ENCODE measurements around the gene NRIP3.
"Not testable (repeated sequence)": the region's sequence is repeated elsewhere in the genome, so short reads cannot be mapped to it uniquely, and the experiment has no call there.

The NRIP3 gene

DNA sequence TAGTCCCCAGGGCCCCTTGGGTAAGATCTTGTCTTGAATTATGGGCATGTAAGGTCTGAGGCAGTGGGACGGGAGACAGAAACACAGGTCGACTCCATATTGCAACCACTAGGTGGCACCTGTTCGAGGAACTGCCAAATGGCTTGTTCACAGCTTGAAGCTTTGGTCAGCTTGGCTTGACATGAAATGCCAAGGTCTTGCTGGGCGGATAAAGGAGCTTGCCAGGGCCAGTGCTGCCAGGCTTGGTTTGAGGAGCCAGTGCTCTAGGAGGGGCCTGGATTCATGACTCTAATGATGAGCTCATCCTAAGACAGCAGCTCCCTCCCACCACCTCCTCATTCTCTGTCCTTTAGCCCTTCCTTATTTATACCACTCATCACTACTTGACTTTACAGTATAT lies 11.9 kb upstream of the NRIP3 start:
- no peak for TF ChIP-seq ISL1 (CRISPR knock-in tag; IDR thresholded peaks at IDR 0.05)
- no peak for TF ChIP-seq ZFP30 (CRISPR knock-in tag; IDR thresholded peaks at IDR 0.05)
- TF ChIP-seq TCF4 (CRISPR knock-in tag; IDR thresholded peaks at IDR 0.05; ENCODE audit: borderline replicate concordance) = no peak
- no peak for TF ChIP-seq SNAI2 (CRISPR knock-in tag; IDR thresholded peaks at IDR 0.05)
- TF ChIP-seq, protein P1, sequence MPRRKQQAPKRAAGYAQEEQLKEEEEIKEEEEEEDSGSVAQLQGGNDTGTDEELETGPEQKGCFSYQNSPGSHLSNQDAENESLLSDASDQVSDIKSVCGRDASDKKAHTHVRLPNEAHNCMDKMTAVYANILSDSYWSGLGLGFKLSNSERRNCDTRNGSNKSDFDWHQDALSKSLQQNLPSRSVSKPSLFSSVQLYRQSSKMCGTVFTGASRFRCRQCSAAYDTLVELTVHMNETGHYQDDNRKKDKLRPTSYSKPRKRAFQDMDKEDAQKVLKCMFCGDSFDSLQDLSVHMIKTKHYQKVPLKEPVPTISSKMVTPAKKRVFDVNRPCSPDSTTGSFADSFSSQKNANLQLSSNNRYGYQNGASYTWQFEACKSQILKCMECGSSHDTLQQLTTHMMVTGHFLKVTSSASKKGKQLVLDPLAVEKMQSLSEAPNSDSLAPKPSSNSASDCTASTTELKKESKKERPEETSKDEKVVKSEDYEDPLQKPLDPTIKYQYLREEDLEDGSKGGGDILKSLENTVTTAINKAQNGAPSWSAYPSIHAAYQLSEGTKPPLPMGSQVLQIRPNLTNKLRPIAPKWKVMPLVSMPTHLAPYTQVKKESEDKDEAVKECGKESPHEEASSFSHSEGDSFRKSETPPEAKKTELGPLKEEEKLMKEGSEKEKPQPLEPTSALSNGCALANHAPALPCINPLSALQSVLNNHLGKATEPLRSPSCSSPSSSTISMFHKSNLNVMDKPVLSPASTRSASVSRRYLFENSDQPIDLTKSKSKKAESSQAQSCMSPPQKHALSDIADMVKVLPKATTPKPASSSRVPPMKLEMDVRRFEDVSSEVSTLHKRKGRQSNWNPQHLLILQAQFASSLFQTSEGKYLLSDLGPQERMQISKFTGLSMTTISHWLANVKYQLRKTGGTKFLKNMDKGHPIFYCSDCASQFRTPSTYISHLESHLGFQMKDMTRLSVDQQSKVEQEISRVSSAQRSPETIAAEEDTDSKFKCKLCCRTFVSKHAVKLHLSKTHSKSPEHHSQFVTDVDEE (CRISPR knock-in tag; IDR thresholded peaks at IDR 0.05) = no peak
- TF ChIP-seq OSR1 (CRISPR knock-in tag; IDR thresholded peaks at IDR 0.05) = no peak
- TF ChIP-seq ZNF70 (CRISPR knock-in tag; IDR thresholded peaks at IDR 0.05) = no peak
- TF ChIP-seq, protein P2, sequence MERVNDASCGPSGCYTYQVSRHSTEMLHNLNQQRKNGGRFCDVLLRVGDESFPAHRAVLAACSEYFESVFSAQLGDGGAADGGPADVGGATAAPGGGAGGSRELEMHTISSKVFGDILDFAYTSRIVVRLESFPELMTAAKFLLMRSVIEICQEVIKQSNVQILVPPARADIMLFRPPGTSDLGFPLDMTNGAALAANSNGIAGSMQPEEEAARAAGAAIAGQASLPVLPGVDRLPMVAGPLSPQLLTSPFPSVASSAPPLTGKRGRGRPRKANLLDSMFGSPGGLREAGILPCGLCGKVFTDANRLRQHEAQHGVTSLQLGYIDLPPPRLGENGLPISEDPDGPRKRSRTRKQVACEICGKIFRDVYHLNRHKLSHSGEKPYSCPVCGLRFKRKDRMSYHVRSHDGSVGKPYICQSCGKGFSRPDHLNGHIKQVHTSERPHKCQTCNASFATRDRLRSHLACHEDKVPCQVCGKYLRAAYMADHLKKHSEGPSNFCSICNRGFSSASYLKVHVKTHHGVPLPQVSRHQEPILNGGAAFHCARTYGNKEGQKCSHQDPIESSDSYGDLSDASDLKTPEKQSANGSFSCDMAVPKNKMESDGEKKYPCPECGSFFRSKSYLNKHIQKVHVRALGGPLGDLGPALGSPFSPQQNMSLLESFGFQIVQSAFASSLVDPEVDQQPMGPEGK (CRISPR knock-in tag; IDR thresholded peaks at IDR 0.05; ENCODE audit: borderline replicate concordance) = no peak
- TF ChIP-seq ZC3H10 (CRISPR knock-in tag; IDR thresholded peaks at IDR 0.05) = no peak
- TF ChIP-seq, protein P3, sequence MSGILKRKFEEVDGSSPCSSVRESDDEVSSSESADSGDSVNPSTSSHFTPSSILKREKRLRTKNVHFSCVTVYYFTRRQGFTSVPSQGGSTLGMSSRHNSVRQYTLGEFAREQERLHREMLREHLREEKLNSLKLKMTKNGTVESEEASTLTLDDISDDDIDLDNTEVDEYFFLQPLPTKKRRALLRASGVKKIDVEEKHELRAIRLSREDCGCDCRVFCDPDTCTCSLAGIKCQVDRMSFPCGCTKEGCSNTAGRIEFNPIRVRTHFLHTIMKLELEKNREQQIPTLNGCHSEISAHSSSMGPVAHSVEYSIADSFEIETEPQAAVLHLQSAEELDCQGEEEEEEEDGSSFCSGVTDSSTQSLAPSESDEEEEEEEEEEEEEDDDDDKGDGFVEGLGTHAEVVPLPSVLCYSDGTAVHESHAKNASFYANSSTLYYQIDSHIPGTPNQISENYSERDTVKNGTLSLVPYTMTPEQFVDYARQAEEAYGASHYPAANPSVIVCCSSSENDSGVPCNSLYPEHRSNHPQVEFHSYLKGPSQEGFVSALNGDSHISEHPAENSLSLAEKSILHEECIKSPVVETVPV (CRISPR knock-in tag; IDR thresholded peaks at IDR 0.05) = no peak
- no peak for TF ChIP-seq ZNF8 (CRISPR knock-in tag; IDR thresholded peaks at IDR 0.05)
- peak; percentile 97 for ATAC-seq

DNA sequence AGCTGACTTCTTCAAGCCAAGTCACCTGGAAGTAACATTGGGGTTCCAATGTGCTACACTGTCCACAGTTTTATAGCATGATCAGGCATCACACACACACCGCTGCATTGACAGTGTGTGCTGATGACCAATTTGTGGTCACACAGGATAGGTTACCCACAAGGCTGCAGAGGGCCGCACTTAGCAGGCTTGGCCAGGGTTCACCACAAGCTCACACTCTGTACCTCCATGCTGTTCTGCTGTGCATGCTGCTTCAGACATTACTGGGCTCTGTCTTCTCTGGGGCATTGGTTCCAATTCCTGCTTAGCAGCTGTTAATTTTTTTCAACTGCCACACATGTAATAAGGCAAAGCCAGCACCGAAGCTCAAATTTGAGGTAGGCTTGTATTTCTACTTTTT lies 11.0 kb upstream of the NRIP3 start:
- TF ChIP-seq ARNTL (CRISPR knock-in tag; IDR thresholded peaks at IDR 0.05; ENCODE audit: borderline replicate concordance, low read depth) (no peak), ZNF565 (CRISPR knock-in tag; conservative IDR thresholded peaks at IDR 0.05; ENCODE audit: low read depth) (no peak)
- TF ChIP-seq, protein P4, sequence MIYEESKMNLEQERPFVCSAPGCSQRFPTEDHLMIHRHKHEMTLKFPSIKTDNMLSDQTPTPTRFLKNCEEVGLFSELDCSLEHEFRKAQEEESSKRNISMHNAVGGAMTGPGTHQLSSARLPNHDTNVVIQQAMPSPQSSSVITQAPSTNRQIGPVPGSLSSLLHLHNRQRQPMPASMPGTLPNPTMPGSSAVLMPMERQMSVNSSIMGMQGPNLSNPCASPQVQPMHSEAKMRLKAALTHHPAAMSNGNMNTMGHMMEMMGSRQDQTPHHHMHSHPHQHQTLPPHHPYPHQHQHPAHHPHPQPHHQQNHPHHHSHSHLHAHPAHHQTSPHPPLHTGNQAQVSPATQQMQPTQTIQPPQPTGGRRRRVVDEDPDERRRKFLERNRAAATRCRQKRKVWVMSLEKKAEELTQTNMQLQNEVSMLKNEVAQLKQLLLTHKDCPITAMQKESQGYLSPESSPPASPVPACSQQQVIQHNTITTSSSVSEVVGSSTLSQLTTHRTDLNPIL (CRISPR knock-in tag; IDR thresholded peaks at IDR 0.05; ENCODE audit: low read depth) = no peak
- TF ChIP-seq, protein P3 (CRISPR knock-in tag; IDR thresholded peaks at IDR 0.05) = no peak
- ATAC-seq = no peak

DNA sequence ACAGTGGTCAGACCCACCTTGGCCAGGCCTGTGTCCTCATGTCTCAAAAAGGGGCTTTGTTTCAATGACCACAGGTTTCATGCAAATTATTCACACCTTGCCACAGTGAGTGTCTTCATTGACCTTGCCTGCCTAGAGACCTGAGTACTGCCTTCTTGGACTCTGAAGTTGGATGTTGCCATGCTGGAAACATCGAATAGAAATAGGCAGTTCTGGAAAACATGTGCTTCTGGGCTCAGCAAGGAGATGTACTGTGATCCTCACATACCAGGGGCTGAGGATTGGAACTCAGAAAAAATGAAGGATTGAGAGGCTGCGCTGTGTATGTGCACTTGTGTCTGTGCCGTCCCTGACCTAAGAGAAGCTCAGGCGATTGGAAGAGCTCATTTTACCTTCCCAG lies 9.6 kb upstream of the NRIP3 start:
- no peak for ATAC-seq
- TF ChIP-seq ZFP30 (CRISPR knock-in tag; IDR thresholded peaks at IDR 0.05) = no peak
- no peak for TF ChIP-seq RARB (CRISPR knock-in tag; IDR thresholded peaks at IDR 0.05)
- no peak for TF ChIP-seq CSDC2 (CRISPR knock-in tag; IDR thresholded peaks at IDR 0.05)

DNA sequence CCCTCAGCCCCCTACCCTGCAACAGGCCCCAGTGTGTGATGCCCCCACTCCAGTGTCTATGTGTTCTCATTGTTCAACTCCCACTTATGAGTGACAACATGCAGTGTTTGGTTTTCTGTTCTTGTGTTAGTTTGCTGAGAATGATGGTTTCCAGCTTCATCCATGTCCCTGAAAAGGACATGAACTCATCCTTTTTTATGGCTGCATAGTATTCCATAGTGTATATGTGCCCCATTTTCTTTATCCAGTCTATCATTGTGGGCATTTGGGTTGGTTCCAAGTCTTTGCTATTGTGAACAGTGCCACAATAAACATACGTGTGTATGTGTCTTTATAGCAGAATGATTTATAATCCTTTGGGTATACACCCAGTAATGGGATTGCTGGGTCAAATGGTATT lies 5.7 kb upstream of the NRIP3 start:
- not testable (repeated sequence) for ATAC-seq

DNA sequence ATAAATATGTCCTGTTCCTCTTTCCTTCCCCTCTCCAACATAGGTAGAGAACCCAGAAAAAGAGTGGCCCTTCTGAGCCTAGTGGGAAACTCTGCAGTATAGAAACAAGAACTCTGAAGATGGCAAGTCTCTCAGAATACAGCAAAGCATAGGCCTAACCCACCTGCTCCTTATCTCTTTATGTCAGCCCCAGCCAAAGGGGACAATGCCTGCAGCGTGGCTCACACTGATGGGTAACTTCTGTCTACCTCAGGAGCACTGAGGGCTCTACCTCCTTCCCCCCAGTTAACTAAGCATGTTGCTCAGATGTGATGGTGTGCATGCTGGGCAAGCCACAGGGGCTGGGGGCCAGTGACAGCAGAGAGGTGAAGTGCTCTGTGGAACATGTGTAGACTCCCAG lies 4.9 kb upstream of the NRIP3 start:
- no peak for ATAC-seq
- no peak for TF ChIP-seq TOX (CRISPR knock-in tag; IDR thresholded peaks at IDR 0.05; ENCODE audit: borderline replicate concordance)
- no peak for TF ChIP-seq CSDC2 (CRISPR knock-in tag; IDR thresholded peaks at IDR 0.05)
- no peak for TF ChIP-seq ZNF565 (CRISPR knock-in tag; conservative IDR thresholded peaks at IDR 0.05; ENCODE audit: low read depth)
- no peak for TF ChIP-seq SNAI2 (CRISPR knock-in tag; IDR thresholded peaks at IDR 0.05)
- TF ChIP-seq, protein P1 (CRISPR knock-in tag; IDR thresholded peaks at IDR 0.05) = no peak
- TF ChIP-seq, protein P4 (CRISPR knock-in tag; IDR thresholded peaks at IDR 0.05; ENCODE audit: low read depth) = no peak
- no peak for TF ChIP-seq BACH2 (CRISPR knock-in tag; IDR thresholded peaks at IDR 0.05; ENCODE audit: borderline replicate concordance)
- TF ChIP-seq ARNTL (CRISPR knock-in tag; IDR thresholded peaks at IDR 0.05; ENCODE audit: borderline replicate concordance, low read depth) = no peak
- TF ChIP-seq ESRRG (CRISPR knock-in tag; IDR thresholded peaks at IDR 0.05) = no peak
- TF ChIP-seq ZNF70 (CRISPR knock-in tag; IDR thresholded peaks at IDR 0.05) = no peak
- TF ChIP-seq OSR1 (CRISPR knock-in tag; IDR thresholded peaks at IDR 0.05) = no peak
- TF ChIP-seq ISL1 (CRISPR knock-in tag; IDR thresholded peaks at IDR 0.05) = no peak
